Stimulated activated CD8-positive, alpha-beta memory T cell treated with anti-CD3 and anti-CD28 coated beads, Interleukin-15, amount 100 ng/mL, for 24 hours (primary cell): ENCODE measurements around the gene KIAA1217.

Experiments used
- DNase-seq: peaks from one replicate; pipeline ENCODE4 v3.0.0-alpha.2; 2020; ENCODE audit warnings: low read depth

Gene KIAA1217

GRCh38 chr10:24596217-24596930, 387.4 kb downstream of the KIAA1217 start:
- DNase-seq = no peak

GRCh38 chr10:24597426-24597825, 388.5 kb downstream of the KIAA1217 start:
- DNase-seq = no peak
